ENCODE measurements around the gene CCDC60.

The CCDC60 gene

DNA sequence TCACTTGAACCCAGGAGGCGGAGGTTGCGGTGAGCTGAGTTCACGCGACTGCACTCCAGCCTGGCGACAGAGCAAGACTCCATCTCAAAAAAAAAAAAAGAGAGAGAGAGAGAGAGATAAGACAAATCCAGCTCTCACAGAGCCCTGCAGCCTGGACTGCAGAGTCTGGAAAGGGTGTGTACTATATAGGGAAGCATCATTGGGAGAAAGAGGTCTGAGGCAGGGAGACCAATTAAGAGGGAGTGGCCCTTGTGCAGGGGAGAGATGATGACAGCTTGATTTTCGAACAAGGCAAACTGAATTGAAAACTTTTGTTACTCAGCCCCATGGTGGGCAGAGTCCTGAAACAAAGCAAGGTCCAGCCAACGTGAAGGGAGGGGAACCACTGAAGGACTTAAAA, 116.2 kb downstream of the CCDC60 start:
- no peak for DNase-seq

DNA sequence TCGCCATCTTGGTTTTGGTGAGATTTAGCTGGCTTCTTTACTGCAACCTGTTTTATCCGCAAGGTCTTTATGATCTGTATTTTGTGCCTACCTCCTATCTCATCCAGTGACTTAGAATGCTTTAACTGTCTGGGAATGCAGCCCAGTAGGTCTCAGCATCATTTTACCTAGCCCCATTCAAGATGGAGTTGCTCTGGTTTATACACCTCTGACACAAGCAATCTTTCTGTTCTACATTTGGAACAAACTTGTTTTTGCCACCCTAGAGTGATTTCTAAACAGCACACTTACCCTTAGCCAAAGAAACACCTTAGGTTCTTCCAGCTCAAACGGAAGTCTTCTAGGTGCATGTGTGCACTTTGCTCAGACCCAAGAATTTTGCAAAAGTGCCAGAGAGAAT, 122.3 kb downstream of the CCDC60 start:
- DNase-seq: no peak

DNA sequence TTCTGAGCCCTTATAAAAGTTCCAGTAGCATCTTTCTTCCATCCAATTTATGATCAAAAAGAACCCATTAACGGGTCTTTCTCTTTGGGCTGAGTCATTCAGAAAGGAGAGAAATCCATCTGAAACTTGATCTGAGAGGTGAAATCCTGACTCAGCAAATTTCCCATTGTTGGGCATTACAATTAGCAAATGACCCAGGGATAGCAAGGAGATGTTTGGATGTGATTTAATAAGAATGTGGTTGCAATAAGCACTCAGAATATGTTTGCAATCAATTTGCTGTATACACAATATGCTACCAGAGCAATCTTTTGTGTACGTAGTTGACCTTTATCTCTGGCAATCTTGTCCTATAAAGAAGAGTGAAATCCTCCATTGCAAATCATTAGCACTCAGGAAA, 122.7 kb downstream of the CCDC60 start:
- DNase-seq: no peak

DNA sequence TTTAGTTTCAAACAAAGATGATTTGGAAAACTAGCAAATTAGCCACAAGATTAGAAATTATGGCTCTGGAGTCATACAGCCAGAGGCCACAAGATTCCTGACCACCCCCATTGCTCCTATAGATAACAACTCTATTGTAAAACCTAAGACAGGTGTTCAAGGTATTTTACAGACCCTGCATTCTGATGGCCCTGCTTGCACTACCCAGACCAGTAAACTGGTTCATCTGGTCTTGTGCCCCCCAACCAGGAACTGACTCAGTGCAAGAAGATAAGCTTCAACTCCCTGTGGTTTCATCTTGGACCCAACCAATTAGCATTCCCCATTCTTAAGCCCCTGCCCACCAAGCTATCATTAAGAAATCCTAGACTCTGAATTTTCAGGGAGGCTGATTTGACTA, 125.0 kb downstream of the CCDC60 start:
- DNase-seq: no peak

DNA sequence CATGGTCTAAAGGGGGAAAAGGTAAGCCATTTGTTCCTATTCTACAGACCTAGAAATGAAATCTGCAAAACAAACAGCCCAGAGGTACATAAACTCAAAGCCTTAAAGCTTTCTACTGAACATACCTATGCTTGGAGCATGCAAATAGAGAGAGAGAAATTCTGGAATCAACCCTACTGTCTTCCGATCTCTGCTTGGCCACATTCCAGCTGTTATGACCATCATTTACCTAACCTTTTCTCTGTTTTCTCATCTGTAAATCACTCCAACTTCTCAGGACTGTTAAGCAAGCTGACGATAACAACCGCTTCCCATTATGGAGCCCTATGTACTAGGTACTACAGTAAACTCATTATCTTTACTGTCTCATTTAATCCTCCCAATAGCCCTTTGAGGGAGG, 126.3 kb downstream of the CCDC60 start:
- no peak for DNase-seq

DNA sequence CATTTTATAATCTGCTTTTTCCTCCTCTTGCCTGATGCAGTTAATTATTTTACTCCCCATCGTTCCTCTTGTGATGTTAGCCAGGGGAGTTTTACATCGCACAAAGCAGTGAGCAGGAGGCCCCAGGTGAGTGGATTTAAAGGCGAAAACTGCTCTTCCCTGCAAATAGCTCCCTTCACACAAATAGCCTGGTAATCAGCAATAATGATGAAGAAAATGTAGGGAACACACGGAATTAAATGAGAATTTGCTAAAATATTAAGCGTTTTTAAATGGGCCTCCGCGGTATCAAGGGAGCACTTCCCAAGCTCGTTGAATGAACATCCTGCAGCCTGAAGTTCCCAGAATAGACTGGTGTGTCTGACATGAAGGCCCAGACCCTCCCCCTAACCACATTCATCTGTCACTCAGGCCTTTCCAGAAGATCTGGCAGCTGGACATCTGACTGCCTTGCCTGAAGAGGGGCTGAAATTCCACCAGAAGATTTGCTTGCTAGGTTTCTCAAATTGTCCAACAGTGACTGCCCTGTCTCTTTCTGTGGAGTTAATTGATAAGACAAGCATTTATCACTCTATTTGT, 127.2 kb downstream of the CCDC60 start:
- no peak for DNase-seq

DNA sequence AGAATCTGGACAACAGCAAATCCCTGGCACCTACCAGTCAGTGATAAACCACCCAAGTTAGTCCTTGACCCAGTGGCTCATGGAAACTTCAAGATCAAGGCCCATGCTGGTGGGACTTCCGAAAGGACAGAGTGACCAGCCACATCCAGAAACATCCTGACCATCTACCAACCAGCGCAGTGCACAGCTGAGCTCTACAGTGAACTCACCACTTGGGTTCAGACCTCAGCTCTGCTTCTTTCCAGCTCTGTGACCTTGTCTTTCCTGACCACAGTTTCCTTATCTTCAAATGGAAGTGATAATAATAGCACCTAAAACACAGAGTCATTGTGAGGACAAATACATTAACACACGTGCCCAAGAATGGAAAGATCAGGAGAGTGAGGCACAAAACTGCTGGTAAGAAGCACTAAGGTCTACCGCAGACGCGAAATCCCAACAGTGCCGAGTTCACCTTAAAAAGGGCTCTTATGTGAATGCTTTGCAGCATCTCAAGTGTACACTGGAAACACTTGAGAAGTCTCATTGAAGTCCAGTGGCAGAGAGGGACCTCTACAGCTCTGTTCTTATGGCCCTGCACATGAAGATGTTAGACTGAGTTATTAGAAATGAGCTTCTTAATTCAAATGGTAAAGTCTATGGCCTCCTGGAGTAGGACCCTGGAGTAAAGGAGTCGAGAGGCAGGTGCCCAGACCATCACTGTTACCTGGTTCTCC, 128.8 kb downstream of the CCDC60 start:
- DNase-seq: no peak

DNA sequence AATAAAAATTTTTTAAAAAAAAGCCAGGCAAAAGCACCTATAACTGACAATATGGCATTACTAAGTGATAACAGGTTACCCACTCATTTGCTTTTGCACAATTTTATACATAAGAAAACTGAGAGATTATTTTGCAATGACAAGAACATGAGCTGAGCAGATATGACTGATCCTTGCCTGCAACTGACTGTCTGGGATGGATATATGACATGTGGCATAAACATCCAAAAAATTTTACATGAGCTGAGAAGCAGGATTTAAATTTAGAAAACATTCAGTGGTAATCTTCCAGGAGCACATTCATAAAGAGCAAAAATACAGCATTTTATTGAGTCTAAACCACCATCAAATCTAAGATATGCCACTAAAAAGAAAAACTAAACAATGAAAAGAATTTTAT, 133.8 kb downstream of the CCDC60 start:
- DNase-seq: no peak

DNA sequence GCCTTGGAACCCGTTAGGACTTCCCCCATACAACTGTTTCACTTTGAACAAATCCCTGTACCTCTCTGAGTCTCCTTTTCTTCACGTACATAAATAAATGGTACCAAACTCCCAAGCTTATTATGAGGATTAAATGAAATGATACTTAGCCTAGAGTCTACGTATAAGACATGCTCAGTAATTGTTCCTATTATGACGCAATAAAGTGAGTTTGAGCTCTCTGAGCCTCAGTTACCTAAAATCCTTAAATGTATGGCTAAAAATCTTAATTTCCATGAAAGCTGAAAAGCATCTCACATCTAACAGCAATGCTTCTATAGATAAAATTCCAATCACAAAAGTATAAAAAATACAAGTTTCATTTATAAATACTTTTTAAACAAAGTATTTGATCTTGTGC, 141.1 kb downstream of the CCDC60 start:
- no peak for DNase-seq

DNA sequence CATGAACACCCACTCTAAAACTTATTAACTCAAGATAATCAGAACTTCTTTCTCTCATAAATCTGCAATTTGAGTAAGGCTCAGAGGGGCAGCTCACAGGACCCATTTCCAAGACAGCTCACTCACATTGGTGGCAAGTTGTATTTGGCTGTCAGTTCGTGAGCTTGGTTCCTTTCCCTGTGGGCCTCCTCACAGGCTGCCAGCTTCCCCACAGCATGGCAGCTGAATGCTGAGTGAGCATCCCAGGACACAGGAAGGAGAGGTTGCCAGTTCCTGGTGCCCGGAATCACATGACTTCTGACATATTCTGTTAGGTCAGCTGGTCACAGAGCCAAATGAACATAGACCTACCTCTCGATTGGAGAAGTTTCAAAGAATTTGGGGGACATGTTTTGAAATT, 142.4 kb downstream of the CCDC60 start:
- DNase-seq: no peak

DNA sequence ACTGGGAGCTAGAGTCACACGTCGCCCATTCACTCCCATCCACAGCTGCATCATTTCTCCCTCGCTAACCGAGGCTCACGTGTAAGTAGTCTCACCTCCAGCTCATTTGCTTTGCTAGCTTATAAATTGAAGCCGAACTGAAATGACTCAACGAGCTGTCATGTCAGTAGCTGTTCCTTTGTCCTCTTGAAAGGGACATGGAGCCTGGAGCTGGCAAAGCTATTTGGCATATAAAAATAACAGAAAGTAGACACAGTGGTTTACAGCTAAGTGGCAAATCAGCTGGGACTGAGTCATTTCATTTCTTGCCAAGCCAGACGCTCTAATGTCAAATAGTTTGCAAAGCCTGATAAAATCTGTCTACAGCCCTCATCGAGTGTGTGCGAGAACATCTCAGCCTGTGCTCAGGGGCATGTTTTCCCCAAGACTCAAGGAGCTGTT, 144.6 kb downstream of the CCDC60 start:
- no peak for DNase-seq

DNA sequence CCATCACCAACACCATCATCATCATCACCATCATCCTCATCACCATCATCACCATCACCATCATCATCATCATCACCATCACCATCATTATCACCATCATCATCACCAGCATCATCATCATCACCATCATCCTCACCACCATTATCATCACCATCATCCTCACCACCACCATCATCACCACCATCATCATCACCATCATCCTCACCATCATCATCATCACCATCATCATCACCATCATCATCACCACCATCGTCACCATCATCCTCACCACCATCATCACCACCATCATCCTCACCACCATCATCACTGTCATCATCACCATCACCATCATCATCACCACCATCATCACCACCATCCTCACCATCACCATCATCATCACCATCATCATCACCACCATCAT, 146.0 kb downstream of the CCDC60 start:
- DNase-seq: no peak

DNA sequence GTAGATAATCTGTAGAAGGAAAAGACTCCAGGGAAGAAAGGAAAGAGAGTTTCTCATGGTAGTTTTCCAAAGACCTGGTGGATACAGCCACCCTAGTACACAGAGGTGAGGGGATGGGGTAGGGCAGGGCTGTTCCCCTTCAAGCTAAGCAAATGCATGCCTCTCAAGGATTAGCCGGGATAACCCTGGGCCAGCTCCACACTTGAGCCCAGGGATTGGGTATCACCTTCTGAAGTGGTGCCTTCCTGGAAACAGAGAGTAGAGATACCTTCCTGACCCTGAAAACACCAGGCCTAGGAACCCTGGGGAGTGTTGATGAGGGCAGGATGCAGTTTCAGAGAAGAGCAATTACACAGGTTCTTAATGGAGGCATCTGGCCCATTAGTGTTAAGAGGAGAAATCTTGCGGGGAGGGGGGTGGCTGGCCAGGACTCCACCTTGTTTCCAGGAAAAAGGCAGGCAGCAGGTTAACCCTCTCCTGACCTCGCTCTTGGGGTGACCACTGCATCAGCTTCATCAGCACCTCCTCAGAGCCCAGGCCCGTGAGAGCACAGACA, 152.1 kb downstream of the CCDC60 start:
- DNase-seq: no peak

DNA sequence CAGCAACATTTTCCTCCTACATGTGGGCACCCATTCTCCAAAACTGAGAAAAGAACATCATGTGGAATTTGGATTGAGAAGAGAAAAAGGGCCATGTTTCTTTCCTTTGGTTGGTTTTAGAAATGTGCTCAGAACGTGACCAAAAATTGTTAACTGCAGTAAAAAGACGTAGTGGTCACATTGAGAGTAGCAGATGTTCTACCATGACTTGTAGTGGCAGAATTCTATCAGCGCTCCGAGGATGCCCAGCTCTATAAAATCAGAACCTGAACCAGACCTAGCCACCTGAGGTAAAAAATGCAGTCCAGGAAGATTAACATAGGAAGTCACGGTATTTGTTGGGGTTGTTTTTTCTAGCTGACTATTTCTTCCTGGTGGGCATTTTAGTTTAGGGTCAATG, 157.3 kb downstream of the CCDC60 start:
- DNase-seq: no peak

DNA sequence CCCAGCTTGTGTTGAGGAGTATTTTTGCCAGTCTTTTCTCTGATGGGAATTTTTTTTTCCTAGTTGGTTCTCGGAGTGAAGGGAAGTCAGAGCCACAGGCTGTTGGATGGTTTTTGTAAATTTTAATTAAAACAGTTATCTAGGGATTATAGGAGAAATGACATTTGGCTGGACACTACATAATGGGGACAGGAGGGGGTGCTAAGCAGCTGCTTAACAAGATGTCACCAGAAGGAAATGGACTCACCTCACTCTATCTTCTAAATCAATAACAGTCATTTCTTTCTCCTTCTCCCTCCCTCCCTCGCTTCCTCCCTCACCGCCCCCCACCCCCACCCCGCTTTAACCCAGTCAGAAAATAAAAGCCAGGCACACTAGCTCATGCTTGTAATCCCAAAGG, 165.7 kb downstream of the CCDC60 start:
- no peak for DNase-seq

DNA sequence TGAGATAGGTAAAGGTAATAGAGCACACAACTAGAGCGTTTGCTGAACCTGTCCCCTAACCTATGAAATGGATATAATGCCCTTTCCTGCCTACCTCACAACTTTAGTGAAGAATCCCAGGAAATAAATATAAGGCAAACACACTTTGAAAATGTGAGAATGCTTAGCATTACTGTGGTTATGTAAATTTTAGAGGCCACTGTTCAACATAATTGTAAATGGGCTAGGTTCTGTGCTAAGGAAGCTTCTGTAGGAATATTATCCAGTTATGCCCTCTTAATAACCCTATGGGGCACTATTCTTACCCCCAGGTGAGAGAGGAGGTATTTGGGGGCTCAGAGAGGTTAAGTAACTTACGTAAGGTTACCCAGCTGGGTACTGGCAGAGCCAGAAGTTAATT, 166.5 kb downstream of the CCDC60 start:
- no peak for DNase-seq

DNA sequence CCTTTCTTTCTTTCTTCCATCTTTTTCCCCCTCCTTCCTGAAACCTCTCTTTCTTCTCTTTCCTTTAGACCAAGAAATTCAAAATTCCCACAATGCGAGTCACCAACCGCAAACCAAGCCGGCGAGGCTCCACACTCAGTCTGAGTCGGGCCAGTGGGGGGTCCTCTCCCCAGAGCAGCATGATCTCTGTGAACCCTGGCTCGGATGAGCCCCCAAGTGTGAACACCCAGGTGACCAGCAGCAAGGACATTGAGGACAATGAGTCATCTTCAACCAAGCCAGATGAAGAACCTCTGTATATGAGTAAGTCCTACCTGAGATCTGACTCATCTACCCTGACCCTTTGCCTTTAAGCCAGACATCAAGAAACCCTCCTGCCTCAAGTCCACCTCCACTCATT, 170.5 kb downstream of the CCDC60 start:
- no peak for DNase-seq

DNA sequence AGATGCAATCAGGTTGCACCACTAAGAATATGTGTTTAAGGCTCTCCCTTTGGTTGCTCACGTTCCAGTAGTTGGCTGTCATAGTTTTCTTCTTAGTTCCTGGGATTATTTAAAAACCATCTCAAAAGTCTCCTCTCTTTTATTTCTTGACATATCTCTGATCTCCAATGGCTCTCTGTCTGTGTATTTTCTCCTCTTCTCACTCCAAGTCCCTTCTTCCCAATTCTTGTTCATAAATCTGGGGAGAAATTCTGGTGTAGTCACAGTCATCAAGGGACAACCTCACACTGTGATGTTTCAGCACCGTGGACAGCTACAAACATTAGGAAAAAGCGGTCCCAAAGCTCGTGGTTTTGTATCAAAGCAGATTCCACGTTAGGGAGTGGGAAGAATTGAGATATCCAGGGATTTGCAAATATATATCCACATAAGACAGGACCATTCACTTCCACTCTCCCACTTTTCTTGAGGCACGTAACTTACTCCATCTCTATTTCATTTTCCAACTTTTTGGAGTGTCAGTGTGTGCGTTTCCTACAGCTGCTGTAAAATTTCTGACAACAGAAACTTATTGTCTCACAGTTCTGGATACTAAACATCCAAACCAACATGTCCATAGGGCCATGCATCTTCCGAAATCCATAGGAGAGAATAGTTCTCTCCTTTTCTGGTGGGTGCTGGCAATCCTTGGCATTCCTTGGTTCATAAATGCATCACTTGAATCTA, 178.4 kb downstream of the CCDC60 start:
- no peak for DNase-seq

DNA sequence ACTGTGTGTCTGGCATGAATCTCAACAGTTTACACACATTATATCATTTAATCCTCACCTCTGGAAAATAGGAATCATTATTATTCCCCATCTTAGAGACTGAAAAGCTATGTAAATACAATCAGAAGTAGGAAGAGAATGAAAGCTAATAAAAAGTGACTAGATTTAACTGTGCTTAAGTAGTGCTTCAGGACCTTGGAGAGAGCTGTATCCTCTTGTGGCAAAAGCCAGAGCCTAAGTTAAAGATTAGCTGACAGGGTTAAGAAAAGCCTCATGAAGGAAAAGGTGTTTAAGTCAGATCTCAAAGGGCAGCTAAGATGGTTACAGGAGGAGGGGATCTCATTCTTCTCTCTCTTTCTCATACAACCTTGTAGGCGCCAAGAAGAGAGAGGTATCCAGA, 193.7 kb downstream of the CCDC60 start:
- no peak for DNase-seq

DNA sequence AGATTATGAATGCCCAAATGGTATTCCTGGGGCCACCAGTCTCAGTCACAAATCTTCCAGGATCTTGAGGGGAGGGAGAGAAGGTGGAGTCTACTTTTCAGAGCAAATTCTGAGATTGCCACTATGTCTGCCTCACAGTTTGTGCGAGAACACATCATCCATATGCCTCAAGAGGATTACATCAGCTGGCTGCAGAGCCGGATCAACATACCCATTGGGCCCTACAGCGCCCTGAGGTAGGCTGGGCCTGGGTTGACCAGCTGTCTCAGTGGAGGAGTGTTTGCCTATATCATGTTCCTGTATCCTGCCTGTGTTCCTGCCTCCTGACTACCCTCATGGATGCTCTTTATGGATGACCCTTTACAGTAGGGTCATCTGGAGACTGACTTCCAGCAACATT, 205.9 kb downstream of the CCDC60 start:
- no peak for DNase-seq

DNA sequence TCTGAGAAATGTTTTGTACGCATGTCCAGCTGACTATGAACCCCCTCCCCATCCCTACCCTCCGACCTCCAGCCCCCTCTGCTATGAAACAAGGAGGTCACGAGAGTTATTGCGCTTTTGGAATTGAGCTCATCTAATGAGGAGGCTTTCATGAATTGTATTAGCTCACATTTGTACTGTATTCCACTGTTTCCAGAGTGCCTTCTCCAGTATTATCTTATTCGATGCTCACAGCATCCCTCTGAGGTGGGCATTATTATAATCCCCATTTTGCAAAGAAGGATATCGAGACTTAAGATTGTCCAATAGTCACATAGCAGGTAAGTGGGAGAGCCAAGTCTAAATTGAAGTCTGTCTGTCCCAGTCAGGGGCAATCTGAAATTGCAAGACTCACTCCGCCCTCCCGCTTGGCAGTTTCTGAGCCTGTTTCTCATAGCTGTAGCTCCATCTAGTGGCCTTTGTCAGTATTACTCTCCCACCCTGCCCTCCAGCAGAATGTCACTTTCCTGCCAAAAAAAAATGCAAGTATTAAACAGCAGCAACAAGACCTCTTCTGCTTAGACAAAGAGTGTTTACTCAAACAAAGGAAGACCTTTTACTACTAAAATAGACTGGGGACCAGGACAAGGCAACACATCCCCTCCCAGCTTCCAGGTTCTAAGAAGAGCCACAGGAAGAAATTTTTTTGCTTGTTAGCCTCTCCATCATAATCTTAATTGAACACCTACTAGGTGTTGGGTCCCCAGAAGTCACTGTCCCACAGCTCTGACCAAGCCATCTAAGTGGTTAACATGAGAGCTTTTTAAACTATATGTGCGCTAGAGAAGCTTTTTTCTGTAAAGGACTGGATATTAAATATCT, 210.5 kb downstream of the CCDC60 start:
- DNase-seq: peak; percentile 60

DNA sequence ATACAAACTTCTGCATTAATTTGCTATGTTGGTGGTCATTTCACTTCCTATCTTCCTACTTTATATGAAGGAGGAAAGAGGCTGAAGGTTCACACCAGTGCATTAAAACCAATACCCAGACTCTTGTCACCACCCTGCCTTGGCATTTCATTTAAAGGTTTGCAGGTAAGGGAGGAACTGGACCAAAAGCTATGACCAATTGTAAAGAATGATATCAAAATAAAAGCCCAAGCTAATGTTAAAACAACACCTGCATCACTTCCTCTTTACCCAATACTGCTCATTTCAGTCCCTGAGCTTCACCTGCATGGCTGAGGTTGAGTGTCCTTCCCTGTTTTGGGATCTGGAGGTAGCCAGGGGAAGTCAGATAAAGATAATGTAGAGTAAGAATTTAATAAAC, 211.8 kb downstream of the CCDC60 start:
- DNase-seq: no peak

DNA sequence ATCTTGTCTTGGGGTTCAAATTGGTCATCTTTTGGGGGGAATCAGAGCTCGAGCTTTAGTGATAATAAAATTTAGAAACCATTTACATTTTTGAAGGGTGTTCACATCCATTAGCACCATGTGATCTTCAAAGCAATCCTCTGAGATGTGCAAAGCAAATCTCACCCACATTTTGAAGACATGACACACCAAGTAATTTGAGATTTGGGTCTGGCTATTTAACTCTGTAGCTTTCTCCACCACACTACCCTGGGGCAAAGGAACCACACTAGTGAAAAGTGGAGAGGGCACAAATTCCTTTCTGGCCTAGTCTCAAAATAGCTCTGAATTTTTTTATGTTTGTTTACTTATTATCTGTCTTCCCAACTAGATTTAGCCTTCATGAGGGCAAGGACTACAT, 212.5 kb downstream of the CCDC60 start:
- DNase-seq: no peak
